K562 (cell line): ENCODE measurements around the gene CFD.

ENCODE experiments used
- ARHGAP35 ChIP-seq: fragments of 450-650 bp; IDR thresholded peaks from 2 replicates; pipeline ENCODE4 v1.6.1; 2018; ENCODE audit not compliant: partially characterized antibody
- CTCF ChIP-seq, 3 experiments: IDR thresholded peaks in 2 of 3; conservative IDR thresholded peaks in 1 of 3; 2 replicates each; pipeline ENCODE4 v1.5.1; 2011 to 2012; ENCODE audit warnings: low read length in 3 of 3, mild to moderate bottlenecking in 3 of 3, control low read depth in 2 of 3, improper control_type of control experiment in 1 of 3, inconsistent platforms in 1 of 3, low read depth in 1 of 3, mixed read lengths in 1 of 3, moderate library complexity in 1 of 3; ENCODE audit not compliant: insufficient read depth in 2 of 3
- NR3C1 ChIP-seq: sonication (generic); formaldehyde crosslinking; IDR thresholded peaks from 2 replicates; pipeline ENCODE4 v1.8.1; 2022; ENCODE audit warnings: missing genetic modification reagents
- POLR2AphosphoS5 ChIP-seq: IDR thresholded peaks from 2 replicates; pipeline ENCODE4 v1.6.1; 2011; ENCODE audit warnings: mild to moderate bottlenecking, low read depth, low read length, moderate library complexity; ENCODE audit not compliant: control insufficient read depth, insufficient read depth
- RAD21 ChIP-seq, 2 experiments: fragments of 250-450 bp in 1 of 2; fragments of 450-650 bp in 1 of 2; sonication (Bioruptor Pico) in 1 of 2; formaldehyde crosslinking in 1 of 2; IDR thresholded peaks in 1 of 2; conservative IDR thresholded peaks in 1 of 2; 2 replicates each; pipeline versions ENCODE4 v1.4.0 to v1.8.0; 2020 to 2022; ENCODE audit warnings: mild to moderate bottlenecking in 2 of 2, moderate library complexity in 1 of 2
- TAF1 ChIP-seq: IDR thresholded peaks from 2 replicates; pipeline ENCODE4 v1.6.1; 2011; ENCODE audit warnings: mild to moderate bottlenecking, low read length, moderate library complexity; ENCODE audit not compliant: insufficient read depth, control insufficient read depth, severe bottlenecking; ENCODE audit errors: extremely low read depth
- THAP12 ChIP-seq: fragments of 250-450 bp; sonication (Bioruptor Pico); IDR thresholded peaks from 2 replicates; pipeline ENCODE4 v1.9.0; 2021; ENCODE audit warnings: mild to moderate bottlenecking, inconsistent platforms
- XRCC4 ChIP-seq: IDR thresholded peaks from one replicate; pipeline ENCODE4 v1.6.1; 2011; ENCODE audit not compliant: insufficient read depth, insufficient read length; ENCODE audit errors: extremely low read depth
- ZNF354B ChIP-seq: fragments of 250-450 bp; sonication (Bioruptor Pico); IDR thresholded peaks from 2 replicates; pipeline ENCODE4 v1.4.0; 2020

- TF ChIP-seq THAP12 (CRISPR knock-in tag): no peak
- no peak for TF ChIP-seq CTCF (IDR thresholded peaks at IDR 0.05 in 2 of 3, conservative IDR thresholded peaks at IDR 0.05 in 1 of 3; ENCODE audit: insufficient read depth in 2 of 3, low read depth in 1 of 3, low read length in 3 of 3)
- TF ChIP-seq POLR2AphosphoS5: no peak
- TF ChIP-seq ZNF354B: no peak
- no peak for TF ChIP-seq ARHGAP35
- TF ChIP-seq RAD21 (CRISPR knock-in tag; conservative IDR thresholded peaks at IDR 0.05 in 1 of 2, IDR thresholded peaks at IDR 0.05 in 1 of 2): no peak
- TF ChIP-seq NR3C1: no peak
- no peak for TF ChIP-seq TAF1
- no peak for TF ChIP-seq XRCC4
Measured at GRCh38 chr19:887072-887471, 27.6 kb downstream of the CFD start.
